ENCODE measurements around the gene HGD.
"Not testable (repeated sequence)": the region's sequence is repeated elsewhere in the genome, so short reads cannot be mapped to it uniquely, and the experiment has no call there.

The HGD gene

DNA sequence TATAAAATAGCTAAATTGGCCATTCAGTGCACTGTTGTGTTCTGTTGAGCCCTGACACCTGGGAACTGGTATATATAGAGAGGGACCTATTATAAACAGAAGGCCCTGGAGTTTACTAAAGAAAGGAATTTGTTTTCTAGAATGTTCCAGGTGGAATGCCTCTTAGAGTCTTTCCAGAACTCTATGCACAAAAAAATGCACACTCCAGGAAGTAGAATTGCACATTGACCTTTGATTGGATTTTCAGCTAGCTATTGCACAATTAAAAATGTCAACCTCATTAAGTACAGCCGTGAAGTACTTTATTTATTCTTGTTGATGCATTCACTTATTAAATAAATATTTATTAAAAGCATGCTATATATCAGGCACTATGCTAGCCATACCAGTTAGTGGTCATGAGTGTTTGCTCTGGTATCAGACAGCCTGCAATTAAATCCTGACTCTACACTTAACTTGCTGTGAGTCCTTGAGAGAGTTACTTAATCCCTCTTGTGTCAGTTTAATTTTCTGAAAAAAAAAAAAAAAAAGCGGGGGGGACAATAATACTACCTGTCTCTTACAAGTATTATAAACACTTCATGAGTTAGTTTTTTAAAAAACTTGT lies 45.1 kb downstream of the HGD start:
- no peak overlapping the region for H3K27ac ChIP-seq
- TF ChIP-seq, protein P1, sequence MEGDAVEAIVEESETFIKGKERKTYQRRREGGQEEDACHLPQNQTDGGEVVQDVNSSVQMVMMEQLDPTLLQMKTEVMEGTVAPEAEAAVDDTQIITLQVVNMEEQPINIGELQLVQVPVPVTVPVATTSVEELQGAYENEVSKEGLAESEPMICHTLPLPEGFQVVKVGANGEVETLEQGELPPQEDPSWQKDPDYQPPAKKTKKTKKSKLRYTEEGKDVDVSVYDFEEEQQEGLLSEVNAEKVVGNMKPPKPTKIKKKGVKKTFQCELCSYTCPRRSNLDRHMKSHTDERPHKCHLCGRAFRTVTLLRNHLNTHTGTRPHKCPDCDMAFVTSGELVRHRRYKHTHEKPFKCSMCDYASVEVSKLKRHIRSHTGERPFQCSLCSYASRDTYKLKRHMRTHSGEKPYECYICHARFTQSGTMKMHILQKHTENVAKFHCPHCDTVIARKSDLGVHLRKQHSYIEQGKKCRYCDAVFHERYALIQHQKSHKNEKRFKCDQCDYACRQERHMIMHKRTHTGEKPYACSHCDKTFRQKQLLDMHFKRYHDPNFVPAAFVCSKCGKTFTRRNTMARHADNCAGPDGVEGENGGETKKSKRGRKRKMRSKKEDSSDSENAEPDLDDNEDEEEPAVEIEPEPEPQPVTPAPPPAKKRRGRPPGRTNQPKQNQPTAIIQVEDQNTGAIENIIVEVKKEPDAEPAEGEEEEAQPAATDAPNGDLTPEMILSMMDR (IDR thresholded peaks at IDR 0.05): no peak
- TF ChIP-seq ZFX (IDR thresholded peaks at IDR 0.05; ENCODE audit: borderline replicate concordance): no peak

DNA sequence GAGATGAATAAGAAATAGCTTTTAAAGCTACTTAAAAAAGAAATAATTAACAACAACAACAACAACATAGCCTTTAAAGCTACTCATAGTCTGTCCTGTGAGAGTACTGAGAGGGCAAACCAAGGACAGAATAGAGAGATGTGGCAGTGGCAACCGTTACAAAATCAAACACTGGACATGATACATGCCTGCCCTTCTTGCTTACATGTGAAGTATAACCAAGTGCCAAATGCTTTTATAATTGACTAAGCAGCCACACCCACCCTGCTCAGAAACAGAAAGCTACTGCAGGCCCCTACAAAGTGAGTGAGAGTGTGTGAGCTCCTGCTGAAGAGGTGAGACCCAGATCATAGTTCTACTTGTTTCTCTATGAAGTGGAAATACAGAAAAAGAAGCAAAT lies 47.5 kb downstream of the HGD start:
- H3K27ac ChIP-seq: no peak overlapping the region

DNA sequence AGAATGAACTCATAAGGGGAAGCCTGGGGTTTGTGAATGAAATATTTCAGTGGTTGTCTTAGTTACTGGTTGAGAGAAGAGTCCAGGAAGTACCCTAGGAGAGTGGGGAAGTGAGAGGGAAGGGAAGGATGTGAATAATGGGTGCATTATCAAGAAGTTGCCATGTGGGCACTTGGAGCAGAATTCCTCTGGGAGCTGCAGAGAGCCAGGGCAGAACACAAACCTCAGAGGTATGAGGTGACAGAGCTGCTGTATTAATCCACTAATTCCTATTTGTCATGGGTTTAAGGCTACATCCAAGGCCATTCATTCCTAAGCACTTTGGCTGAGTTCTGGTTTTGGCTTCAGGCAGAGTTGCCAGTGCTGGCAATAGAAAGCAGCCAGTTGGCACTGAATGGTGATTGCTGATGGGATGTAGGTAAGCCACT lies 56.9 kb downstream of the HGD start:
- TF ChIP-seq, protein P1 (IDR thresholded peaks at IDR 0.05): no peak
- no peak for TF ChIP-seq ZFX (IDR thresholded peaks at IDR 0.05; ENCODE audit: borderline replicate concordance)
- H3K27ac ChIP-seq: no peak overlapping the region

More for the DNA sequence above, 47.5 kb downstream of the HGD start:
- no peak for TF ChIP-seq ZFX (IDR thresholded peaks at IDR 0.05; ENCODE audit: borderline replicate concordance)
- TF ChIP-seq, protein P1 (IDR thresholded peaks at IDR 0.05): no peak

DNA sequence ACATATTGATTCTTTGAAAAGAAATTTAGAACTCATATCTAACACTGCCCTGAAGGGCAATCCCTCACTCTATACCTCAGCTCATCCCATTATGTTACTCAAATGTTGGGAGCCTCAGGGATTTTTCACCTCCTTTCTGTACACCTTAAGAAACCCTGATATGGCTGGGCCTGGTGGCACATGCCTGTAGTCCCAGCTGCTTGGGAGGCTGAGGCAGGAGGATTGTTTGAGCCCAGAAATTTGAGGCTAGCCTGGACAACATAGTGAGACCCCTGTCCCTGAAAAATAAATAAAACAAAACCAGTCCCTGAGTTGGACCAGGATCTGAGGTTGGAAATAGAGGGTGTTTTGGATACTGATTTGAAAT lies 58.3 kb downstream of the HGD start:
- no peak overlapping the region for H3K27ac ChIP-seq
- TF ChIP-seq, protein P1 (IDR thresholded peaks at IDR 0.05): no peak
- TF ChIP-seq ZFX (IDR thresholded peaks at IDR 0.05; ENCODE audit: borderline replicate concordance): no peak

DNA sequence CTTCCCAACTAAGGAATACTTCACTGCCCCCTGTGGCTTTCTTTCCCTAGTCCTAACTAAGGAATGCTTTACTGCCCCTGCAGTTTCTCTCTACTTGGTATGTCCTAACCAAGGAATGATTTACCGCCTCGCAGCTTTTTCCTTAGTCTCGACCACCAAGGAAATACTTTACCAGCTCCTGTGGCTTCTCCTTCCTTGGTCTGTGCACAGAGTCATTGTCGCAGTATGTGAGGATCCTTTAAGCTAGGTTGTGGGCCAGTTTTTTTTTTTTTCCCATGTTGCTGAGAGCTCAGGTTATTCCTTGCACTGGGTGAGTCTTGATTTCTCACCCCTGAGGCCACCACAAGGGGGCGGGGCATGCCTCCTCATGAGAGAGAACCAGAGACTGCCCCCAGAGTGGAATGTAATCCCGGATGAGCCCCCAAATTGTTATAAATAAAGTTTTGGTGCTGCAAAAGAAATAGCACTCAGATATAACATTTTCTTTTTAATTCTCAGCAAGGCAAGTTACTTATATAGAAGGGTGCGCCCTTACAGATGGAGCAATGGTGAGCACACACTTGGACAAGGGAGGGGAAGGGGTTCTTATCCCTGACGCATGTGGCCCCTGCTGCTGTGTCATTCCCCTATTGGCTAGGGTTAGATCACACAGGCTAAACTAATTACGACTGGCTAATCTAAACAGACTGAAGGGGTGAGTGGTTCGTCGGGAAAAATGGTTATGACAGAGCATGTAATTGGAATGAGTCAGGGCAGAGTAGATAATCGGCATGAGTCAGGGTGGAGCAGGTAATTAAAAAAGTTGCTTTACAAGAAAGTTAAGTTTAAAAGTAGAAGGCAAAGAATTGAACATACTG lies 58.9 kb downstream of the HGD start:
- TF ChIP-seq, protein P1 (IDR thresholded peaks at IDR 0.05): peak; percentile 47
- no peak for TF ChIP-seq ZFX (IDR thresholded peaks at IDR 0.05; ENCODE audit: borderline replicate concordance)
- no peak overlapping the region for H3K27ac ChIP-seq

DNA sequence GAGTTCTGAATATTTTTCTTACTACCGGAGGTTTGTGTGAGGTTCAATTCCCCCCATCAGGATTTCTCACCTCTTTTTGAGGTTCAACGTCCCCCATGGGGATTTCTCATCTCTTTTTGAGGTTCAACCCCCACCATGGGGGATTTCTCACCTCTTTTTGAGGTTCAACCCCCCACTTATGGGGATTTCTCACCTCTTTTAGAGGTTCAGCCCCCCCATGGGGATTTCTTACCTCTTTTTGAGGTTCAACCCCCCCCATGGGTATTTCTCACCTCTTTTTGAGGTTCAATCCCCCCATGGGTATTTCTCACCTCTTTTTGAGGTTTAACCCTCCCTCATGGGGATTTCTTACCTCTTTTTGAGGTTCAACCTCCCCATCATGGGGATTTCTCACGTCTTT lies 59.6 kb downstream of the HGD start:
- H3K27ac ChIP-seq: no peak overlapping the region
- TF ChIP-seq ZFX (IDR thresholded peaks at IDR 0.05; ENCODE audit: borderline replicate concordance): no peak
- TF ChIP-seq, protein P1 (IDR thresholded peaks at IDR 0.05): no peak

DNA sequence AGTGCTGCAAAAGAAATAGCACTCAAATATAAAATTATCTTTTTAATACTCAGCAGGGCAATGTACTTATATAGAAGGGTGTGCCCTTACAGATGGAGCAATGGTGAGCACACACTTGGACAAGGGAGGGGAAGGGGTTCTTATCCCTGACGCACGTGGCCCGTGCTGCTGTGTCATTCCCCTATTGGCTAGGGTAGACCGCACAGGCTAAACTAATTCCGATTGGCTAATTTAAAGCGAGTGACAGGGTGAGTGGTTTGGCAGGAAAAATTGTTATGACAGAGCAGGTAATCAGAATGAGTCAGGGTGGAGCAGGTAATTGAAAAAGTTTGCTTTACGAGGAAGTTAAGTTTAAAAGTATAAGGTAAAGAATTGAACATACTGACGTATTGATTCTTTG lies 65.3 kb downstream of the HGD start:
- H3K27ac ChIP-seq: not testable (repeated sequence)

Measured in 22Rv1 (cell line).